Measurements from ENCODE around the gene OGFOD2.

The OGFOD2 gene

DNA sequence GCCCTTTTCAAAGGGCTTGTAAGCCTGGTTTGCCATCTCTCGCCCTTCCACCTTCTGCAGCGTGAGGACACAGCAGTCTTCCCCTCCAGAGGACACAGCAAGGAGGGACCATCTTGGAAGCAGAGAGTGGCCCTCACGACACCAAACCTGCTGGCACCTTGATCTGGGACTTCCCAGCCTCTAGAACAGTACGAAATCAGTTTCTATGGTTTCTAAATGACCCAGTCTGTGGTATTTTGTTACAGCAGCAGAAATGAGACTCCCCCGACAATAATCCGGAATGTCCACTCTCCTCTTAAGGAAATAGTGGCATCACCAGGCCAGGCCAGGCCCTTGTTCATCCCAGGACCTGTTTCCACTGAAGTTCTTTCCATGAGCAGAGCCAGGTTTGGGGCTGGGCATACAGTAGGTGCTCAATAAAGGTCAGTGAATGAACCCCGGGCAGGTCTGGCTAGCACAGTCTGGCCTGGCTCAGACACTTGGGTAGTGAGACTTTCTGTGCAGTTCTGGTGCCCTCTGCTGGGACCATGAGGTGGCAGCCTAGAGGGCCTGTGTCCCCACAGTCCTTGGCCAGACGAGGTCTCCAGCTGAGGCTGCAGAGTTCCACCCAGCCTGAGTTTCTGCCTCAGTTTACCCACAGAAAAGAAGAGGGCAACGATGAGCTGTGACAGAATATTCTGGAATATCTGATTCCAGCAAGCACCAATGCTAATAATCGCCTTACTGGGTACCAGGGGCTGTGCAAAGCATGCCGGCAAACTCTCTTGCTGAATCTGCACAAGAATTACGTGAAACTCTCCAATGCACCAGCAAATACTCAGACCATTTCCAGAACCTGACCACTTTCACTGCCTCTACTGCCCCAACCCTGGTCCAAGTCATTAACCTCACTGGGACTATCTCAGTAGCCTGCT is 22.8 kb upstream of the OGFOD2 start:
- peak; percentile 62 to 68 for DNase-seq

DNA sequence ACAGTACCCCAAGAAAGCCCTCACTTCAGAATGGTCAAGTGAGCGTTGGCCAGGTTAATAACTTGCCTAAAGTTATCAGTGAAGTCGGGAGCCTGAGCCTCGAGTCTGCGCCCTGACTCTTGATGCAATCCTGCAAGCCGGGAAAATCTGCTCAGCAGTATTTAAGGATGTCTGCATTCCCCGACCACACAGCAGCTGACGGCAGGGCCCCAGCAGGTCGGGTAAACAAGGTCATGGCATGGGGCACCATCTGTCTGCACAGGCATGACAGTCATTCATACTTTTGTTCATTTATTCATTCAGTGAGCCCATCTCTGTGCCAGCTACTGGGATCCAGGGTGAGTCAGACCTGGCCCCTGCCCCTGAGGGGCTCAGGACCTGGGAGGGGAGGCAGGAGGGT is 19.9 kb upstream of the OGFOD2 start:
- DNase-seq: no peak

DNA sequence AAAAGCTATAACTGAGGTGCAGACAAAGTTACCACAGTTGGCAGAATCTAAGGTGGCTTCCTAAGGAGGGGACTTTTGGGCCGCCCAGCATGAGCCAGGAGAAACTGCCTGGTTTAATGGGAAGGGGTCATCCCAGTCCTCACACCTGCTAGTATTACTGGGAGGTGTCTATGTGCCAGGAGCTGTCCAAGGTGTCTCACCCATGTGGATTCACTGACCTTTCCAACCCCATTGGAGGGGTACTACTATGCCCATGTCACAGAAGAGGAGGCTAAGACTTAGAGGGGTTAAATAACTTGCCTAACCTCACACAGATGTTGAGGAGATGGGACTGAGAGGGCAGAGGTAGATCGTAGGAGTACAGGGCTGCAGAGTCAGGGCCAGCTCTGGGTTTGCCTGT is 19.0 kb upstream of the OGFOD2 start:
- DNase-seq: no peak

DNA sequence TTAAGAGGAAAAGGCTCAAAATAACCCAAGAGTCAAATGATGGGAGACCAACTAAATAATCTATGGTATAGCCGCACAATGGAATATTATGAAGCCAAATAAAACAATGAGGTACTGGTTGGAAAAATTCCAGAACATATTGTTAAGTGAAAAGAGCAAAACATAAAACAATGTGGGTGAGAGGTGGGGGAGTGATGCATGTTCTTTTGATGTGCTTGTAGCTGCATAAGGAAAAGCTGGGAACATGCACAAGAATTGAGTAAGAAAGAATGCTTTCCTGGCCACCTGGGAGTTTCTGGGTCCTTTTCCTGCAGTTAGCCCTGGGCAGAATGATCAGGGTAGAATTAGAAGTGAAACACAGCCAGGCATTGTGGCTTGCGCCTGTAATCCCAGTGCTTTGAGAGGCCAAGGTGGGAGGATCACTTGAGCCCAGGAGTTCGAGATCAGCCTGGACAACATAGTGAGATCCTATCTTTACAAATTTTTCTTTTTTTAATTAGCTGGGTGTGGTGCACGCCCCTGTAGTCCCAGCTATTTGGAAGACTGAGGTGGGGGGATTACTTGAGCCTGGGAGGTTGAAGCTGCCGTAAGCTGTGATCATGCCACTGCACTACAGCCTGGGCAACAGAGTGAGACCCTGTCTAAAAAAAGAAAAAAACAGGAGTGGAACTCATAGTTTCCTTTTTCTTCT is 16.7 kb upstream of the OGFOD2 start:
- no peak for DNase-seq

DNA sequence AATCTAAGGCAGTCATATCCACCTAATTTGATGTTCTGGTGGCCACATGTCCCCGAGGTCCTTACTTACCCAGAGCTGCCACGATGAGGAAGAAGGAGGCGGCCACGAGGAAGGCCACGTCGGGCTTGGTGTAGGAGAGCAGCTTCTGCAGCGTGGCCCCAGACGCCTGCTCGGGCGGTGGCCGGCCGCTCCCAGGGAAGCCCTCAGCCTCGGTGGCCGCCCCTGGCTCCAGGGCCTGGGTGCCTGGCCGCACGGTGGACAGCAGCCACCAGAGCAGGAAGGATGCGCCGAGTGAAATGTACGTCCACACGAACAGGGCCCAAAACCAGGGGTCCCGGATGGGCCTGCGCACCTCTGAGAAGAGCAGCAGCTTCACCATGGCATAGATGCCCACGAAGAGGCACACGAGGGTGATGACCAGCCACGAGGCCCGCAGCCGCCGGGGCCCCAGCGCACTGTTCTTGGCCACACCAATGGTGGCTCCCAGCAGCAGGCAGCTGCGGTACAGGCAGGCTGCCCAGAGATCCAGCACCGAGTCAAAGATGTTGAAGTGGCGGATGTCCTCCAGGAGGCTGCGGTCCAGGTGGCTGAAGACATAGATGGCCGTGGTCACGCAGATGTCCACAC is 15.4 kb upstream of the OGFOD2 start:
- DNase-seq: no peak

DNA sequence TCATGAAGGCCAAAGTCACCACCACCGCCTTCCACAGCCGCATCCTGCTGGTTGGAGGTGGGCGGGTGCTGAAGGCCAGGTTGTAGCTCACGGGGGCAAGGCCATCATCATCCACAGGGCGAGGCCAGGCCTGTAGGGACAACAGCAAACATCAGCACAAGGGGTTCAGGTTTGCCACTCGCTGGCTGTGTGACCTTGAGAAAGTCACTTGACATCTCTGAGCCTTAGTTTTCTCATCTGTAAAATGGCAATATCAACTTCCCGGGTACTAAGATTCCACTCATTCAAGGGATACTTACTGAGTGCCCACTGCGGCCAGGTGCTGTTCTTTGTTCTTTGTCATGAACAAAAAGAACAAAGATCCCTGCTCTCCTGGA is 14.9 kb upstream of the OGFOD2 start:
- no peak for DNase-seq

DNA sequence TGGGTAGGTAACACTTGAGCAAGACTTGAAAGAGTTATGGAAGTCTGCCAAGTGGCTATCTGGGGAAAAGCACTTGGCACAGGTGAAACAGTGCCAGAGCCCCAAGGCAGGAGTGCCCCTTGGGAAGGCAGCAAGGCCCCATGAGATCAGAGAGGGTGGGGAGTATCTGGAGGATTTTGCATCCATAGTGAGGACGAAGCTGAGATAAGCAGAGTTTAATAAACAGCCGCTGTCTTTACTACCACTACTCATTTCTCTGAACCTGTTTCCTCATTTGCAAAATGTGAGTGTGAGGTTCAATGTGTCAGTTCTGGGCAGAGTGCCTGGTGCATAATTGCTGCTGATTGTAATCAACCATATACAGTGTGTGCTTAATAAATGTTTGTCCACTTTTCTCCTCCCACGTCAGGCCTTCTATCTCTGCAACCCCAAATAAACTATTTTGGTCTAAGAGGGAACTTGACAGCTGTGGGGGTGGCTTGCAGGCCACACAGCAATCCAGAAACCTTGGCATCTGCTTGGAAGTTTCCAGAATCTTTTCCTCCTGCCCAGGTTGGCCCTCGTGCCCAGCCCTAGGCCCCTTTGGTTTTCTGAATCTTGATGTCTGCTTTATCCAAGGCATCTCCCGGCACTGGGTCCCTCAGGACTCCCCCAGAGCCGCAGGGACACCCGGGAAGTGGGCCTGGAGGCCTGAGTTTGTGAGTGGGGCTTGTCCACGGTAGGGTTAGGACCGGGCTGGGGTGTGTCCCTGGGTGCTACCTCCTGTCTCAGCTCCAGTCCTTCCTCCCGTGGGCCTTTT is 13.3 kb upstream of the OGFOD2 start:
- DNase-seq: no peak

DNA sequence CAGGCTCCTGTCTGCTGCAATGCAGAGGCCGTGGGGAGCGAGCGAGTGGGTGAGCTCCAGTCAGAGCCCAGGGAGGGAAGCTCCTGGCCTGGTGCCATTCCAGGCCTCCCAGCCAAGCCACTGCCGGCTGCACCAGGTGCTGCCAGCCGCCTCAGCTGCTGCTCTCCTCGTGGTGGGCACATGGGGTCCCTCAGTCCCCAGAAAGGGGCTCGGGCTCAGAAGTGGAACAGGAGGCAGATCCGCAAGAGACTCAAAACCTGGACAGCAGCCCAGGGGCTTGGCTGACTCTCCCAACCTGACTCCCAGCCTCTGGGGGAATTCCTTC is 11.1 kb upstream of the OGFOD2 start:
- DNase-seq: no peak

DNA sequence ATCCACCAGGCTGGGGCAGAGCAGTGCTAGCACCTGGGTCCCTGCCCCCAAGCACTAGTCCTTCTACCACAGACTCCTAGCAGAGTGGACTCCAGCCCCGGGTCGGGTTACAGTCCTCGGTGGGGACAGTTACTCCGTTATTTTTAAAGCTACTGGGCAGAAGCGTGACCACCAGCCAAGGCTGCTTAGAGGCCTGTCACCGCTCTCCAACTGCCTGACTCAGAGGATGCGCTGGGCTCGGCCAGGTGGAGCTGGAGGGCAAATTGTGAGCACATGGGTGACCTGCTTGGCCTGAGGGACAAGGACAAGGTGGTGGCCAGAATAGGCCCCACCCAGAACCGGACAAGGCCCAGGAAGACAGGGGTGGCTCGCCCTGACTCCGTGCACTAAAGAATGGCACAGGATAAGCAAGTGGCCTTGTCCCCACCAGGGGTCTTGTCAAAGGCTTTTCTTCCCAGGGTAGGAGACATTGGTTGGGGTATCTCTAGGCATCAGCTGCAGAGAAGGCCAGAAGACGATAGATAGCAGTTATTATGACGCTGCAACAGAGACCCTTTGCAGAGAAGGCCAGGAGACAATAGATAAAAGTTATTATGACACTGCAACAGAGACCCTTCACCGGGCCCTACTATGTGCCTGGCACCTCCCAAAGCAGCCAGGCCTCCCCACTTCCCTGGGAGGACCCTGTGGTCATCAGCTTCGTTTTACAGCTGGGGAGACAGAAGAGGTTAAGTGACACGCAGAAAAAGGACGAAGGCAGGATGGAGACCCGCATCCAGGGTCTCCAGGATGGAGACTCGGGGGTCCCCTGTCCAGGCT is 10.4 kb upstream of the OGFOD2 start:
- DNase-seq: no peak

DNA sequence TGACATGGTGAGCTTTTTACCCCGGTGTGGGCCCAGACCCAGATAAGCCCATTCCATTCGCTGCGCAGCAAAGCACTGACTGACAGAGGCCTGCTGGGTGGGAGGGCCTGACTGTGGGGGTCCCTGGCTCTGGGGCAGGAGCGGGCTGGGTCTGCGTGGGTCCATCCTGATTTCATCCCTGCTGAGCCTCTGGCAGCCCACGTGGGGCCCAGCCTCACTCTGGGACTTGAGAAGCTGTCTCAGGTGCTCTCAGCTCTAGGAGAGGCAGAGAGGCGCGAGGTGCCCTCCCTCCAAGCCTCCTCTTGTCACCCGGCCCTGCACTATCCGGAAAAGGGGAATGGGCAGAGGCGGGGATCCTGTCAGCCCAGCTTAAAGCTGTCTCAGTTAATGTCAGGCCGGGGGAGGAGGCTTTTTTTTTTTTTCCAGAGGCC is 9.7 kb upstream of the OGFOD2 start:
- no peak for DNase-seq

DNA sequence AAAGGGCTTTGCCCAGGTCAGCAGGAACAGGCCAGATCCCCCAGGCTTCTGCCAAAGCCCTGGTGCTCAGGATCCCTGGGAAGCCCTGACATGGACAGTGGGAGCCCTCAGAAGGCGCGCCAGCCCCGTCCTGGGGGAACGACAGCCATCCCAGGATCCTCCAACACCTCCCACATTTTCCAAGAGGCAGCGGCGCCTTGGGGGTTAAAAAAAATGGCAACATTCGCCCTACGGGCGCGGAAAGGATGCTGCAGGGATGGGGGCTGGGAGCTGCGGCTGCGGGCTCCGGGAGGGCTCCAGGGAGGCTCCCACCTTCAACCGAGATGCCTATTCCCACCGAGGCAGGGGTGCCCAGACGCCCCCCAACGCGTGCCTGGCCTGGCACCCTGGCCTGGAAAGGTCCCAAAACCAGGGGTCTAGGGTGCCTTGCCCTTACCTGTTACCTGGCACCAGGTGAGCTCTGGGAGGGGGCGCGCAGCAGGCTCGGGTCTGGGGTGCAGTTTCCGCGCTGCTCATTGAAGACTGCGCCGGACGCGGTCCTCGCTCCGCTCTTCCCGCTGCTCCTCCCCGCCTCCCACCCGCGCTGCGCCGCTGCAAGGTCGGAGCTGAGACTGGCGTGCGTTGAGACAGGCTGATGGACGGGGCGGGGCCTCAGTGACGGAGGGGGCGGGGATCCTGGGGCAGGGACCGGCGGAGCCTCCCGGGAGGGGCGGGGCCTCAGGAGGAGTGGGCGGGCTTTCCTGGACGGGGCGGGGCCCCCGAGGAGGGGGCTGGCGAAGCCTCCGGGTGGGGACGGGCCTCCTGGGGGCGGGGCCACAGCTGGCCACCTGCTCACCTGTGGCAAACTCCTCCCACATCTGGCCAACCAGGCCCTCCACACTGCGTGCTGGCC is 8.9 kb upstream of the OGFOD2 start, which contains the start of gene ABCB9:
Gene ABCB9 (minus strand): TSS at position 613 of the 892 bp plus-strand sequence. CDS start 6,228 bp downstream, outside the sequence.
- DNase-seq: peak; percentile 87 to 97

DNA sequence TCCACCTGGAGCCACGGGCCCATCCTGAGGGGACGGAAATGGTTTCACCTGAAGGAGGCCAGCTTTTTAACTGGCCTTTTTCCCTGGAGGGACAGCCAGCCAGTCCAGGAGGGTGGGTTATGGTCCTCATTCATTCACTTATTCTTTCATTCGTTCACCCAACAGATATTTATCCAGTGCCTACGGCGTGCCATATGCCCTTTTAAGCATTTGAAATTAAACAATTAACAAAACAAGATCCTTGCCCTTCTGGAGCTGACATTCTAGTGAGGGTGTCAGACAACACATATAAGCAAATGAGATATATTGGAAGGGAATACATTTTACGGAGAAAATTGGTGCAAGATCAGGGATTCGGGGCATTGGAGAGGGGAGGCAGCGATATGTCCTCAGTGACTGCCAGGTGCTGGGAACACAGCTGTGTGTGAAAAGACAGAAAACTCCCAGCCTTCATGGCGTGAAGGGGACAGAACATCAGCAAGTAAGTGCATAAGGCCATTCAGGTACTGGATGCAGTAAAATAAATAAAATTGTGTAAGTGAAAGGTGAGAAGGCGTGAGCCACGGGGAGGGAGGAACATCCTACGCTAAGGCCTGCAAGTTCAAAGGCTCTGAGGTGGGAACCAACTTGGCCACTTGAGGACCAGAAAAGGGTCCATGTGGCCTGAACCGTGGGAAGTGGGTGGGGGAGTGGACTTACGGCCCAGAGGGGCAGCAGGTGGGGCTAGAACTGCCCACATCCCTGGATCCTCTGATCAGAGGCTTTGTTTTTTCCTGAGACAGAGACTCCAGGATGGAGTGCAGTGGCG is 8.1 kb upstream of the OGFOD2 start:
- no peak for DNase-seq

DNA sequence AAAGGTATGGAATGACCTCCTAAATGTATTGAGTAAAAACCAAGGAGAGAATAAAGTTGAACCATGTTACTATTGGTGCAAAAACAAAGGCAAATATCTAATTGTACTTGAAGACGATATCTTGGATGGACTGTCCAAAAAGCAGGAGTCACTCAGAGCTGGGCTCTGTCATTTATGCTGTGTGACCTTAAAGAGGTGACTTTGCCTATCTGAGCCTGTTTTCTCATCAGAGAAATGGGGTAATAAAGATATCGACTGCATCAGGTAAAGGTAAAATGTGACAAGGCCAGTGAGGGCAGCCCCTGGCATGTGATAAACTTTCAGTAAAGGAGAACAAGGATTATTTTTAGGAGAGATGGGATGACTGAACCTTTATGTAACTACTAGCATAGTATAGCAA is 6.9 kb upstream of the OGFOD2 start:
- no peak for DNase-seq

DNA sequence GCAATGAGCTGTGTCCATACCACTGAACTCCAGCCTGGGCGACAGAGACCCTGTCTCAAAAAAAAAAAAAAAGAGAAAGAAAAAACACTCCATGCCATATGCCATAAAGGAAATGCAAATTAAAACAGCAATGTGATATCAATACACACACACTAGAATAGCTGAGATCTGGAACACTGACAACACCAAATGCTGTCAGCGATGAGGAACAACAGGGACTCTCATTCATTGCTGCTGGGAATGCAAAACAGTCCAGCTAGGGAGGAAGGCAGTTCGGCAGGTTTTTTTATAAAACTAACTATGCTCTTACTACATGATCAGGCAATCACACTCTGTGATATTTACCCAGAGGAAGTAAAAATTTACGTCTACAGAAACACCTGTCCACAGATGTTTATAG is 5.4 kb upstream of the OGFOD2 start:
- no peak for DNase-seq

DNA sequence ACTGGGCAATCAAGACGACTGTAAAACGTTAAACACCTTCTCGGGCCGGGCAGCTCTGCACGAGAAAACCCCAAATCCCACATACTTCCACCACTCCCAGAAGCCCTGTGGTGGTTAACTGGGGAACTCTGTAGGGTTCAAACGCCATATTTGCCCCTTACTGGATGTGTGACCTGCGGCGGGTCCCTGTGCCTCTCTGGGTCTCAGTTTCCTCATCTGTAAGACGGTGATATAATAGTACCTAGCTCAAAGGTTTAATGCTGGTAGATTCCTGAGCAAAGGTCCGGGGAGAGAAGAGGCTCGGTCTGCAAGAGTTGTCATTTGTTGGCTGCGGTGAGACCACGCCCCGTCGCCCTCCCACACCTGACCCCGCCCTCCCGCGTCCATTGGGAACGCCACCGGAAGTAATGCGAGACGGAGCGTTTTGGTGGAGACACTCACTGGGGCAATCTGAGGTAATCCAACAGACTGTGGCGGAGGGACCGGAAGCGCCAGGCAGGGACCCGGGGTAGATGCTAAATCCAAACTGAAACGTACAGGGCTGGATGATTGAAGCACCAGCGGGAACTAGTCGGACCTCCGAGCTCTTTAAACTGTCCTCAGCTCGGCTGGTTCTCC is 661 bp upstream of the OGFOD2 start:
- DNase-seq: peak; percentile 97 to 98

DNA sequence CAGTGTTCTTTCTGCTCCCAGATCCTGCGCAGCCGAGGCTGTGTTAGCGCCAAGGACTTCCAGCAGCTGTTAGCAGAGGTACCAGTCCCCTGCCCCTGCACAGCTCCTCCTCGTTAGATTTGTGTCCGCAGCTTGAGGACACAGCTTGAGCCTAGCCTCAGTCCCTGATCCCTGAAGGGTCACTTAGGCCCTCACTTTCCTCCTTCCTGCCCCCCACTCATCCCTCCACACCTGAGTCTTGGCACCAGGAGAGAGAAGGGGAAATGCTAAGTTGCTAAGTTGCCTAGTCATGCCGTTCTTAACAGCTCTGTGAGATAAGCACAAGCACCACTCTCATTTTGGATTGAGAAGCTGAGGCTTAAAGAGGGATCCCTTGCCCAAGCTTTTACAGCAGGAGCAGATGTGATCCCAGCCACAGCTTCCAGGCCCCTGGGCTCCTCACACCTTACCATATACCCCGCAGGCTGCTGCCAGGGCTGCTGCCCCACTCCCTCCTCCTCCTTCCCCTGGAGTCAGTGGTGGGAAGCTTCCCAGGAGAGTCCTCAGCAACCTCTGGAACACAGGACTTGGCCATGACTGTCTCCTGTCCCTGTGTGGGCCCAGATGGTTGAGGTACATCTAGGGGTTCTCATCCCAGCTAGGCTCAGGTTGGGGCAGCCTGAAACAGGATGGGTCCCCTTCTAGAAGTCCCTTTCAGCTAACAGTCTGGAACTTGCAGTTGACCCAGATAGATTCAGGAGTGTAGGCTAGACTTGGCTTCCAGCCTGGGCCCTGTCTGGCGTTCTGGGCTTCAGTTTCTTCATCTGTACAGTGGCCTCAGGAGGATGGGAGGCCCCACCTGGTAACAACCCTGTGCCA is 975 bp downstream of the OGFOD2 start:
- no peak for DNase-seq

DNA sequence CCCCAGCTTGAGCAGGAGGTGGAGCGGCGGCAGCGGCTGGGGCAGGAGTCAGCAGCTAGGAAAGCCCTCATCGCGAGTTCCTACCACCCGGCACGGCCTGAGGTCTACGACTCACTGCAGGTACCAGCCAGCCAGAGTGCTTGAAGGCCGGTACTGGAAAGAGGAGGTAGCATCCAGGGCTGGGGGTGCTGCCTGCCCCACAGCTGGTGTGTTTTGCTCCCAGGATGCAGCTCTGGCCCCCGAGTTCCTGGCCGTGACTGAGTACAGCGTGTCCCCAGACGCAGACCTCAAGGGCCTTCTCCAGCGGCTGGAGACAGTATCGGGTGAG is 1.6 kb downstream of the OGFOD2 start:
- no peak for DNase-seq

DNA sequence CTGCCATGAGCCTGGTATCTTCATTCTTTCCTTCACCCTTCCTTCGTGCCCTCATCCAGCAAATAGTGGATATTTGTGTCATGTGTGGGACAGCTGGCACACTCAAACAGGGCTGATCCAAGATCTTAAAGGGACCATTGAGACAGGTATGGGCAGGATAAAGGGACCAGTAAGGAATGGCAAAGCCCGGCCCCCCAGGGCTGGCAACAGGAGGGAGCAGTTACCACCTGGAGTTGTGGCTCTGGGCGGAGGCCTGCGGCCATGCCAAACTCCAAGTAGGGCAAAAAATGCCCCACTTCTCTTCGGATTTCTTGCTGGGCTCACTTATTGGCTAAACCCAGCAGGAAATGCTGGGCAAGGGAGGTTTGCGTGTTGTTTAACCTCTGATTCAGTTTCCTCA is 2.1 kb downstream of the OGFOD2 start:
- no peak for DNase-seq

Data from stimulated activated CD4-positive, alpha-beta T cell treated with anti-CD3 and anti-CD28 coated beads, Interleukin-4, amount 100 ng/mL, for 4 hours (primary cell).